Mesothelial cell of epicardium (in vitro differentiated cells): ENCODE data around the gene DUSP8. TPM values are rescaled to one million over a fixed set of nuclear protein-coding genes. Genes with fewer than 3 reads are reported as not detected.

ENCODE experiments used
- DNase-seq, 2 experiments: peaks; one replicate each; pipeline ENCODE4 v3.0.0; 2021; ENCODE audit warnings: low spot score in 2 of 2; ENCODE audit not compliant: unreplicated experiment in 2 of 2
- H3K27ac Mint-ChIP-seq: 2 replicates; pipeline ENCODE4 v1.8.0; 2021; ENCODE audit warnings: mixed read lengths
- H3K27me3 Mint-ChIP-seq: 2 replicates; pipeline ENCODE4 v1.8.0; 2021; ENCODE audit warnings: low read depth, mixed read lengths
- H3K36me3 Mint-ChIP-seq: 2 replicates; pipeline ENCODE4 v1.8.0; 2021; ENCODE audit warnings: mixed read lengths
- H3K4me1 Mint-ChIP-seq: 2 replicates; pipeline ENCODE4 v1.8.0; 2021; ENCODE audit warnings: mixed read lengths
- H3K4me3 Mint-ChIP-seq: 2 replicates; pipeline ENCODE4 v1.8.0; 2021; ENCODE audit warnings: mild to moderate bottlenecking, moderate library complexity, mixed read lengths
- H3K9me3 Mint-ChIP-seq: 2 replicates; pipeline ENCODE4 v1.8.0; 2021; ENCODE audit warnings: mixed read lengths
- total RNA-seq: library from RNA; stranded (reverse); gene quantifications from 3 replicates; pipeline ENCODE4 v1.2.1, GENCODE V29; 2021
- TF ChIP-seq, protein P1 (sequence below): fragments of 200-600 bp; sonication (generic); IDR thresholded peaks from one replicate; pipeline ENCODE4 v1.5.0; 2021; ENCODE audit warnings: antibody characterized with exemption; ENCODE audit not compliant: unreplicated experiment

Gene DUSP8
- total RNA-seq, 1 donor from 2014 or later, result 9.1 TPM

DNA sequence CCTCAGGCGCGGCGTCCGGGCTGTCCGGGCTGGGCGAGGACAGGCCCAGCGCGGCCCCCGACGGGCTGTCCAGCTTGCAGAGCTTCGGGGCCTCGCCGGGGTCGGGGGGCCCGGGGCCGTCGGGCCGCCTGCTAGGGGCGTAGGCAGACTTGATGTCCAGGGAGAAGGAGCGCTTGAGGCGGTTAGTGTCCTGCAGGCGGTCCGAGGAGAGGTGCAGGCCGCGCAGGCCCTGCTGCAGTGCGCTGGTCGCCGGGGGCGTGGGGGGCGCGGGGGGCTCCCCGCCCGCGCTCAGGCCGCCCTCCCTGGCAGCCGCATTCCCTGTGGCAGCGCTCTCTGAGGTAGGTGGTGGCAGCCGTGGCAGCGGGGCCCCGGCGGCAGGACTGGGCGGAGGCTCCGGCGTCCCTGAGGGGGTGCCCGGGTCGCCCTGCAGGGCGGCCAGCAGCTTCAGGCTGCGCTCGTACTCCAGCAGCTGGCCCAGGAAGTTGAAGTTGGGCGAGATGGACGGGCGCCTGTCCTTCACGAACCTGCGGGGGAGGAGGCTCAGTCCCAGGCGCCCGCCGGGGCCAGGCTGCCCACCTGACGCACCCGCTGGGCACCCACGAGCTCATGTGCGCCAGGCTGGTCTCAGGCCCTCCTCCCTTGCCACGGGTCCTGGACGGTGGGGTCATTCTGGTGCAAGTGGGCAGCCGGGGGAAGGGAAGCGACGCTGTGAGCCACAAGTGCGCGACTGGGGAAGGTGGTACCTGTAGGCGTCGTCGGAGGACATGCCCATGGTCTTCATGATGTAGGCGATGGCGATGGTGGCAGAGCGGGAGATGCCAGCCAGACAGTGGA, 14.8 kb downstream of the DUSP8 start:
- Mint-ChIP-seq H3K27ac (no peak overlapping the region), H3K4me1 (peaks cover 8% of the 10 kb centered on the region), H3K9me3 (no peaks in the 10 kb centered on the region), H3K36me3 (no peaks in the 10 kb centered on the region), H3K27me3 (peaks cover 19% of the 10 kb centered on the region), H3K4me3 (no peak overlapping the region)
- TF ChIP-seq, protein P1, sequence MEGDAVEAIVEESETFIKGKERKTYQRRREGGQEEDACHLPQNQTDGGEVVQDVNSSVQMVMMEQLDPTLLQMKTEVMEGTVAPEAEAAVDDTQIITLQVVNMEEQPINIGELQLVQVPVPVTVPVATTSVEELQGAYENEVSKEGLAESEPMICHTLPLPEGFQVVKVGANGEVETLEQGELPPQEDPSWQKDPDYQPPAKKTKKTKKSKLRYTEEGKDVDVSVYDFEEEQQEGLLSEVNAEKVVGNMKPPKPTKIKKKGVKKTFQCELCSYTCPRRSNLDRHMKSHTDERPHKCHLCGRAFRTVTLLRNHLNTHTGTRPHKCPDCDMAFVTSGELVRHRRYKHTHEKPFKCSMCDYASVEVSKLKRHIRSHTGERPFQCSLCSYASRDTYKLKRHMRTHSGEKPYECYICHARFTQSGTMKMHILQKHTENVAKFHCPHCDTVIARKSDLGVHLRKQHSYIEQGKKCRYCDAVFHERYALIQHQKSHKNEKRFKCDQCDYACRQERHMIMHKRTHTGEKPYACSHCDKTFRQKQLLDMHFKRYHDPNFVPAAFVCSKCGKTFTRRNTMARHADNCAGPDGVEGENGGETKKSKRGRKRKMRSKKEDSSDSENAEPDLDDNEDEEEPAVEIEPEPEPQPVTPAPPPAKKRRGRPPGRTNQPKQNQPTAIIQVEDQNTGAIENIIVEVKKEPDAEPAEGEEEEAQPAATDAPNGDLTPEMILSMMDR, result no peak
- DNase-seq, result no peak

DNA sequence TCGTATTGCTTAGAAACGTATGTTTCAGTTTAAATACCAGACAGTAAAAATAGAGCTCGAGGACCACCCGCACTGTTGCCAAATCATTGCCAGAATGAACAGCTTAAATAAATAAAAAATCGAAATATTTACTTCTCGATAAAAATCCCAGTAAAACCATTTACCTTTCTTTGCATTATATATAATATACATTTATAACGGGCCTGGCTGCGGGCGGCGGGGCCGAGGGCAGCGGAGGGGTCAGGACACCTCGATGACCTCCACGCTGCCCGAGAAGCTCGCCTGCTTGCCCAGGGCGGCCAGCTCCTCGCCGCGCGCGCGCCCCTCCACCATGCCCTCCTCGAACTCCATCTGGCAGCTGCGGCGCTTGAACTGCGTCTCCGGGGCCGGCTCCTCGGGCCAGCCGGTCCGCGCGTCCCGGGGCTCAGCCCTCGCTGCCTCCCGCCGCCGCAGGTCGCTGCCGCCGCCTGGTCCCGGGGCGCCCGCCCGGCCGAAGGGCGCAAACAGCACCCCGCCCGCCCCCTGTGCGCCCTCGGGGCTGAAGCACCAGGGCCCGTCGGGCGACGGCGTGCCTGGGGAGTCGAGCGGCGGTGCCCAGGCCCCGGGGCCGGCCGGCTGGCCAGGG, 15.7 kb downstream of the DUSP8 start:
- Mint-ChIP-seq H3K4me3 (no peak overlapping the region), H3K27ac (no peak overlapping the region), H3K36me3 (no peaks in the 10 kb centered on the region), H3K27me3 (peaks cover 21% of the 10 kb centered on the region), H3K4me1 (peaks cover 8% of the 10 kb centered on the region), H3K9me3 (no peaks in the 10 kb centered on the region)
- no peak for DNase-seq
- TF ChIP-seq, protein P1, result no peak

DNA sequence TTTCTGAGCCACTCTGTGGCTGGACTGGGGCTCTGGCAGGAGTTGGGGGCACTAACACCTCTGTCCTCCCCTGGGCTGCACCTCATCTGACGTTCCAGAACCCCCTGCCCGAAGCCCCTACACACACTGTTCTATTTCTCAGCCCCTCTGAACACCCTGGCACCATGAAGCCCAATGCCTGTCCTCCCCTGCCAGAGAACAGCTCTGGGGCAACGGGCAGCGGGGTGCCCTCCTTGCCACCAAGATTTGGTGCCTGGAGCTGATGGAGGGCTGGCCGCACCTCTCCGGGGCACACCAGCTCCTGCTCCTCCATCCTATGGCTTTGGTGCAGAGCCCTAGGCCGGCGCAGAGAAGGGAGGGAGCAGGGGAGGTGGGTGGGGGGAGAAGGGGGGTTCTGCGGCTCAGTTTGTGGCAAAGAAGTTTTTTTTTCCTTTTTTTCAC, 16.3 kb downstream of the DUSP8 start:
- H3K9me3 Mint-ChIP-seq, result no peaks in the 10 kb centered on the region
- H3K4me3 Mint-ChIP-seq, result no peak overlapping the region
- TF ChIP-seq, protein P1, result no peak
- H3K27ac Mint-ChIP-seq, result no peak overlapping the region
- H3K4me1 Mint-ChIP-seq, result peaks cover 8% of the 10 kb centered on the region
- H3K36me3 Mint-ChIP-seq, result no peaks in the 10 kb centered on the region
- no peak for DNase-seq
- H3K27me3 Mint-ChIP-seq, result peaks cover 21% of the 10 kb centered on the region

DNA sequence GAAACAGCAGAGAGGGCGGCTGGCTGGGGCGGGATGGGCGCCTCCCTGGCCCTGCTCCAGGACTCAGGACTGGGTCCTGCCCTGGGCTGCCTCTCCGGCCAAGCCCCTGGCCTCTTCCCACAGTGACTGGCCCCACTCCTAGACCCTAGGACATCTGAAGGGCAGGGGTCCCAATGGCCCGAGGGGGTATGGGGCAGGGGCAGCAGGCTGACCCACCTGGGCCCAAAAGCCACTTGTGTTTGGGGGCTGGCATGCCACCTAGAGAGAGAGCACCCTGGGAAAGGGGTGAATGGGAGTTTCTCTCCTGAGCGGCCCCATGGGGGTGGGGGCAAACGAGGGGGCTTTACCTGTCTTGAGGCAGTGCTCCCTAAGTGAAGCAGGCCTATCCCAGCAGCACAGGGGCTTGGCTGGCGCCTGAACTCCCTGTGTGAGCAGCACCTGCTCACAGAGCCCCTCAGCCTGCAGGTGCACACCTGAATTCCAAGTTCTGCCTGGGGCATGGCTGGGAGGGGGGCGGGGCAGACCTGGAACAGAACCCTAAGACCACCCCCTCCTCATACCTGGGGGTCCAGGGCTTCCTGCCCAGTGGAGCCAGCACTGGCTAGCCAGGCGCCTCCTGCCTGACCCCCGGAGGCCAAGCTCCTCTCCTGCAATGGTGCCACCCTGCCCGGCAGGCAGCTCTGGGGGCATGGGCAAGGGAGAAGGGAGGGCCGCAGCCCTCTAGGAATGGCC, 16.9 kb downstream of the DUSP8 start:
- no peaks in the 10 kb centered on the region for H3K9me3 Mint-ChIP-seq
- peaks cover 24% of the 10 kb centered on the region for H3K27me3 Mint-ChIP-seq
- H3K27ac Mint-ChIP-seq, result no peak overlapping the region

More for the DNA sequence above, 16.9 kb downstream of the DUSP8 start:
- TF ChIP-seq, protein P1, result no peak
- Mint-ChIP-seq H3K36me3 (no peaks in the 10 kb centered on the region), H3K4me3 (no peak overlapping the region), H3K4me1 (peaks cover 8% of the 10 kb centered on the region)
- no peak for DNase-seq
